CD14-positive monocyte (primary cell): ENCODE results near the gene MYH7B. TPM values are rescaled to one million over a fixed set of nuclear protein-coding genes. Genes with fewer than 3 reads are reported as not detected.

ENCODE experiments used
- DNase-seq, 3 donors: peaks; one replicate each; pipeline ENCODE4 v3.0.0-alpha.2; 2011 to 2022
- H2AFZ ChIP-seq: 2 replicates; pipeline ENCODE4 v1.6.0; 2012; ENCODE audit warnings: mild to moderate bottlenecking, low read depth, low read length, inconsistent platforms; ENCODE audit not compliant: insufficient read depth, poor library complexity, severe bottlenecking
- H3K27ac ChIP-seq, 2 donors: 1 replicate in 1 of 2; 2 replicates in 1 of 2; pipeline ENCODE4 v1.5.1; 2012 to 2013; ENCODE audit warnings: low read length in 2 of 2, control low read depth in 1 of 2, inconsistent platforms in 1 of 2, low read depth in 1 of 2, mild to moderate bottlenecking in 1 of 2
- H3K27me3 ChIP-seq, 2 donors: one replicate each; pipeline versions ENCODE4 v1.6.0 to v1.6.1; 2011 to 2013; ENCODE audit warnings: low read length in 2 of 2; ENCODE audit not compliant: control insufficient read depth in 2 of 2, insufficient read depth in 2 of 2
- H3K36me3 ChIP-seq, 2 donors: replicated peaks in 1 of 2; 1 replicate in 1 of 2; 2 replicates in 1 of 2; pipeline versions ENCODE4 v1.5.1 to v1.6.1; 2012 to 2013; ENCODE audit warnings: low read length in 2 of 2, control low read depth in 1 of 2, inconsistent platforms in 1 of 2, mild to moderate bottlenecking in 1 of 2; ENCODE audit not compliant: insufficient read depth in 2 of 2, control insufficient read depth in 1 of 2
- H3K4me1 ChIP-seq, 2 donors: 1 replicate in 1 of 2; 2 replicates in 1 of 2; pipeline versions ENCODE4 v1.5.1 to v1.6.1; 2012 to 2013; ENCODE audit warnings: low read length in 2 of 2, control low read depth in 1 of 2, inconsistent platforms in 1 of 2, mild to moderate bottlenecking in 1 of 2, moderate library complexity in 1 of 2; ENCODE audit not compliant: insufficient read depth in 2 of 2, control insufficient read depth in 1 of 2
- H3K4me2 ChIP-seq: replicated peaks from 2 replicates; pipeline ENCODE3; 2012; ENCODE audit warnings: low read length, moderate library complexity, mild to moderate bottlenecking; ENCODE audit not compliant: poor library complexity, severe bottlenecking; ENCODE audit errors: extremely low read depth
- H3K4me3 ChIP-seq, 3 experiments: fragments of 200-600 bp in 1 of 3; sonication (generic) in 1 of 3; replicated peaks in 1 of 3; 1 replicate in 2 of 3; 2 replicates in 1 of 3; pipeline ENCODE4 v1.5.1; 2011 to 2013; ENCODE audit warnings: low read length in 3 of 3, mild to moderate bottlenecking in 3 of 3, control low read depth in 2 of 3, low read depth in 2 of 3, inconsistent platforms in 1 of 3, moderate library complexity in 1 of 3
- H3K79me2 ChIP-seq: 2 replicates; pipeline ENCODE4 v1.6.0; 2012; ENCODE audit warnings: mild to moderate bottlenecking, control low read depth, inconsistent platforms, low read length, moderate library complexity; ENCODE audit not compliant: insufficient read depth
- H3K9ac ChIP-seq: 2 replicates; pipeline ENCODE4 v1.6.0; 2017; ENCODE audit warnings: low read length, mild to moderate bottlenecking; ENCODE audit not compliant: insufficient read depth, poor library complexity, severe bottlenecking
- H3K9me3 ChIP-seq, 2 donors: replicated peaks in 1 of 2; 1 replicate in 1 of 2; 2 replicates in 1 of 2; pipeline versions ENCODE4 v1.5.1 to v1.6.1; 2012 to 2013; ENCODE audit warnings: low read length in 2 of 2, control low read depth in 1 of 2; ENCODE audit not compliant: control insufficient read depth in 1 of 2, insufficient read depth in 1 of 2
- H4K20me1 ChIP-seq: 2 replicates; pipeline ENCODE4 v1.6.0; 2012; ENCODE audit warnings: mild to moderate bottlenecking, low read length, control low read depth, moderate library complexity; ENCODE audit not compliant: insufficient read depth
- H3K27ac Mint-ChIP-seq, 7 donors: one replicate each; pipeline ENCODE4 v1.8.0; 2020; ENCODE audit warnings: mild to moderate bottlenecking in 7 of 7, mixed read lengths in 7 of 7, moderate library complexity in 6 of 7, inconsistent platforms in 2 of 7
- H3K27me3 Mint-ChIP-seq, 3 donors: one replicate each; pipeline ENCODE4 v1.8.0; 2021 to 2022; ENCODE audit warnings: low read depth in 3 of 3, mild to moderate bottlenecking in 3 of 3, mixed read lengths in 3 of 3, moderate library complexity in 3 of 3, inconsistent platforms in 1 of 3
- H3K36me3 Mint-ChIP-seq, 2 donors: one replicate each; pipeline ENCODE4 v1.8.0; 2020; ENCODE audit warnings: mixed read lengths in 2 of 2, inconsistent platforms in 1 of 2, mild to moderate bottlenecking in 1 of 2
- H3K4me1 Mint-ChIP-seq: one replicate; pipeline ENCODE4 v1.8.0; 2020; ENCODE audit warnings: mild to moderate bottlenecking, mixed read lengths
- H3K4me3 Mint-ChIP-seq, 2 donors: one replicate each; pipeline ENCODE4 v1.8.0; 2020; ENCODE audit warnings: mild to moderate bottlenecking in 2 of 2, mixed read lengths in 2 of 2, moderate library complexity in 1 of 2
- H3K9me3 Mint-ChIP-seq, 7 donors: one replicate each; pipeline ENCODE4 v1.8.0; 2020 to 2022; ENCODE audit warnings: mixed read lengths in 7 of 7, mild to moderate bottlenecking in 6 of 7, moderate library complexity in 6 of 7, inconsistent platforms in 2 of 7
- WGBS: methylation state at CpG from one replicate; pipeline ENCODE4 v1.1.5; 2013; ENCODE audit warnings: missing lambda C conversion rate; ENCODE audit not compliant: insufficient coverage; 5-methylcytosine and 5-hydroxymethylcytosine counted together
- intact Hi-C, 2 donors: fragments of 100-400 bp; cut with micrococcal nuclease; formaldehyde crosslinking; loops; one replicate each; pipeline versions ENCODE4 v1.15.0 to v1.15.1; 2023
- polyA plus RNA-seq, 3 donors: library from polyadenylated mRNA; depleted of rRNA in 1 of 3; unstranded in 2 of 3; stranded (reverse) in 1 of 3; fragments of 300-500 nt in 2 of 3; fragments of >200 nt in 1 of 3; fragmentation: Illumina TruSeq in 2 of 3; gene quantifications; 1 replicate in 2 of 3; 2 replicates in 1 of 3; pipeline ENCODE4 v1.2.3, GENCODE V29; 2012 to 2021
- TF ChIP-seq, protein P1 (sequence below): fragments of 200-600 bp; IDR thresholded peaks from one replicate; pipeline ENCODE4 v1.8.0; 2022; ENCODE audit warnings: antibody characterized with exemption, mild to moderate bottlenecking

Gene MYH7B
- polyA plus RNA-seq, 3 donors = 0.75 TPM; not detected in 2

DNA sequence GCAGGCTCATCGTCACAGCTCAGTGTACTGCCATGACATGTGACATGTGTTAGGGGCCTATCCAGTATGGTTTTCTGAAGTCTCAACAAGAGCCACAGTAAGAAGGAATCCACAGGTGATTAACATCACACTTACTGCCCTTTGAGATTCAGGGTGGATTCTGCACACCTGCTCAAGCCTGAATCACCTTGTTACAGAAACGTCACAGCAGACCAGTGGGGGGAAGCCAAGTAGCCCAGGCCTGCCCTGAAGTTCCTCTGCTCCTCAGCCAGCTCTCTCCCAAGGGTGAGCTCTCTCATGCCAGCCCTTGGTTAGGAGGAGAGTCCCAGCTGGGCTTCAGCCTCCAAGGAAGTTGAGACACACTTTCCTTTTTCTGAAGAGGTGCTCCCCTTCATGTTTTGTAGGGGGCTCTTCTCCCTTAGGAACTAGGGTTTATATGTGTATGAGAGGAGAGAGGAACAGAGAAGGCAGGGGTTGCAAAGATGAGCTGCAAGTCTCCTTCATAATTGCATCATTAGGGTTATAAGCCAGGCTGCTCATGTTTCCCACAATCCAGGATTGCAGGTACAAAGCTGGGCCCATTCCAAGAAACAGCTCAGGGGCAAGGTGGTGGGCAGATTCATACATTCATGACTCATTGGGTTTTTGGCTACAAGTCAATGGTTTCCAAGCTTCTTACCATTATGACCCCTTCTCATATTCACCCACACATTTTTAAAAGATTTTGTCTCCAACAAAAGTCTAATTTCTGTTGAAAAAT lies 11.7 kb upstream of the MYH7B start:
- Mint-ChIP-seq H3K27ac (peak overlapping the region in 1 of 7 donors; percentile 27), H3K36me3 (peaks cover 39 to 51% of the 10 kb centered on the region in 2 donors), H3K4me3 (no peak overlapping the region), H3K4me1 (peaks cover 27% of the 10 kb centered on the region), H3K27me3 (peaks cover 0 to 2% (median 0%) of the 10 kb centered on the region in 3 donors), H3K9me3 (no peaks in the 10 kb centered on the region)
- intact Hi-C loops = loop anchor here in 1 of 2 donors (5.0 kb wide), 1 partner anchor 67 kb away; the partner anchor contains the start of gene ACSS2
- Histone ChIP-seq H3K27me3 (no peaks in the 10 kb centered on the region), H3K9me3 (no peaks in the 10 kb centered on the region), H3K4me1 (peaks cover 31 to 32% of the 10 kb centered on the region in 2 donors), H2AFZ (no peak overlapping the region), H3K4me3 (no peak overlapping the region), H3K4me2 (no peak overlapping the region), H3K36me3 (peaks cover 28 to 53% of the 10 kb centered on the region in 2 donors), H4K20me1 (no peaks in the 10 kb centered on the region), H3K9ac (no peak overlapping the region), H3K79me2 (no peaks in the 10 kb centered on the region), H3K27ac (no peak overlapping the region)
- DNase-seq = no peak
- TF ChIP-seq, protein P1, sequence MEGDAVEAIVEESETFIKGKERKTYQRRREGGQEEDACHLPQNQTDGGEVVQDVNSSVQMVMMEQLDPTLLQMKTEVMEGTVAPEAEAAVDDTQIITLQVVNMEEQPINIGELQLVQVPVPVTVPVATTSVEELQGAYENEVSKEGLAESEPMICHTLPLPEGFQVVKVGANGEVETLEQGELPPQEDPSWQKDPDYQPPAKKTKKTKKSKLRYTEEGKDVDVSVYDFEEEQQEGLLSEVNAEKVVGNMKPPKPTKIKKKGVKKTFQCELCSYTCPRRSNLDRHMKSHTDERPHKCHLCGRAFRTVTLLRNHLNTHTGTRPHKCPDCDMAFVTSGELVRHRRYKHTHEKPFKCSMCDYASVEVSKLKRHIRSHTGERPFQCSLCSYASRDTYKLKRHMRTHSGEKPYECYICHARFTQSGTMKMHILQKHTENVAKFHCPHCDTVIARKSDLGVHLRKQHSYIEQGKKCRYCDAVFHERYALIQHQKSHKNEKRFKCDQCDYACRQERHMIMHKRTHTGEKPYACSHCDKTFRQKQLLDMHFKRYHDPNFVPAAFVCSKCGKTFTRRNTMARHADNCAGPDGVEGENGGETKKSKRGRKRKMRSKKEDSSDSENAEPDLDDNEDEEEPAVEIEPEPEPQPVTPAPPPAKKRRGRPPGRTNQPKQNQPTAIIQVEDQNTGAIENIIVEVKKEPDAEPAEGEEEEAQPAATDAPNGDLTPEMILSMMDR = no peak
- 80% methylated on average over 1 of the region's 2 CpGs for WGBS

GRCh38 chr20:34945315-34946077 lies 10.2 kb upstream of the MYH7B start:
- Histone ChIP-seq H3K9me3 (no peaks in the 10 kb centered on the region), H3K4me1 (peaks cover 16 to 17% of the 10 kb centered on the region in 2 donors), H3K27me3 (no peaks in the 10 kb centered on the region), H3K27ac (no peak overlapping the region), H3K9ac (no peak overlapping the region), H2AFZ (no peak overlapping the region), H3K79me2 (no peaks in the 10 kb centered on the region), H3K36me3 (peaks cover 31 to 68% of the 10 kb centered on the region in 2 donors), H3K4me2 (no peak overlapping the region), H4K20me1 (no peaks in the 10 kb centered on the region), H3K4me3 (no peak overlapping the region)
- intact Hi-C loops = no loop called here
- H3K36me3 Mint-ChIP-seq = peaks cover 52 to 65% of the 10 kb centered on the region in 2 donors
- DNase-seq = no peak
- peaks cover 0 to 2% (median 0%) of the 10 kb centered on the region in 3 donors for H3K27me3 Mint-ChIP-seq
- H3K4me3 Mint-ChIP-seq = no peak overlapping the region
- peak overlapping the region in 1 of 7 donors; percentile 36 for H3K27ac Mint-ChIP-seq
- TF ChIP-seq, protein P1 = no peak
- peaks cover 14% of the 10 kb centered on the region for H3K4me1 Mint-ChIP-seq
- 93% methylated on average over 2 of the region's 7 CpGs for whole genome bisulfite sequencing
- no peaks in the 10 kb centered on the region for H3K9me3 Mint-ChIP-seq
